Hepatic stellate cell (primary cell): ENCODE measurements around the gene SUSD5.
"Not testable (repeated sequence)": the region's sequence is repeated elsewhere in the genome, so short reads cannot be mapped to it uniquely, and the experiment has no call there.

ENCODE experiments used
- DNase-seq: peaks from one replicate; pipeline ENCODE4 v3.0.0; 2011; ENCODE audit warnings: low spot score

Gene SUSD5

GRCh38 chr3:33194303-33194702 is 24.3 kb downstream of the SUSD5 start:
- DNase-seq = no peak

- DNase-seq = no peak
Measured at GRCh38 chr3:33187368-33187634, 31.3 kb downstream of the SUSD5 start.

- DNase-seq = no peak
Measured at GRCh38 chr3:33186524-33187367, 31.9 kb downstream of the SUSD5 start.

- DNase-seq = no peak
Measured at GRCh38 chr3:33184863-33185262, 33.7 kb downstream of the SUSD5 start.

DNA sequence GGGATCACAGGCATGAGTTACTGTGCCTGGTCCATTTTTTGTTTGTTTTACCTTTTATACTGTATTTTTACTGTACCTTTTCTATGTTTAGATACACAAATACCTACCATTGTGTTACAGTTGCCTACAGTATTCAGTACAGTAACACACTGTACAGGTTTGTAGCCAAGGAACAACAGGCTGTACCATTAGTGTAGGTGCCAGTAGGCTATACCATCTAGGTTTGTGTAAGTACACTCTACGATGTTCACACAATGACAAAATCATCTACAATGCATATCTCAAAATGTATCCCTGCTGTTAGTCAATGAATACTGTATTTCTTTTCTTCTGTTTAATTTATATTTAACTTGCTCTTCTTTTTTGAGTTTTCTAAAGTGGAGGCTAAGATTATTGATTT is 37.0 kb downstream of the SUSD5 start:
- not testable (repeated sequence) for DNase-seq

DNA sequence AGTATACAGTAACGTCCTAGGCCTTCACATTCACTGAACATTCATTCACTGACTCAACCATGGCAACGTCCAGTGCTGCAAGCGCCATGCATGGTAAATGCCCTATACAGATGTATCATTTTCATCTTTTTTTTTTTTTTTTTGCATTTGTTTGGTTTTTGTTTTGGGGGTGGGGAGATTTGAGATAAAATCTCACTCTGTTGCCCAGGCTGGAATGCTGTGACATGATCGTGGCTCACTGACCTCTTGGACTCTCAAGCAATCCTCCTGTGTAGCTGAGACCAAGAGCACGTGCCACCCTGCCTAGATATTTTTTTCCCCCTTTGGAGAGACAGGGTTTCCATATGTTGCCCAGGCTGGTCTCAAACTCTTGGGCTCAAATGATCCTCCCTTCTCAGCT is 37.4 kb downstream of the SUSD5 start:
- DNase-seq = no peak

- DNase-seq = no peak
Measured at GRCh38 chr3:33179132-33179531, 39.5 kb downstream of the SUSD5 start.

DNA sequence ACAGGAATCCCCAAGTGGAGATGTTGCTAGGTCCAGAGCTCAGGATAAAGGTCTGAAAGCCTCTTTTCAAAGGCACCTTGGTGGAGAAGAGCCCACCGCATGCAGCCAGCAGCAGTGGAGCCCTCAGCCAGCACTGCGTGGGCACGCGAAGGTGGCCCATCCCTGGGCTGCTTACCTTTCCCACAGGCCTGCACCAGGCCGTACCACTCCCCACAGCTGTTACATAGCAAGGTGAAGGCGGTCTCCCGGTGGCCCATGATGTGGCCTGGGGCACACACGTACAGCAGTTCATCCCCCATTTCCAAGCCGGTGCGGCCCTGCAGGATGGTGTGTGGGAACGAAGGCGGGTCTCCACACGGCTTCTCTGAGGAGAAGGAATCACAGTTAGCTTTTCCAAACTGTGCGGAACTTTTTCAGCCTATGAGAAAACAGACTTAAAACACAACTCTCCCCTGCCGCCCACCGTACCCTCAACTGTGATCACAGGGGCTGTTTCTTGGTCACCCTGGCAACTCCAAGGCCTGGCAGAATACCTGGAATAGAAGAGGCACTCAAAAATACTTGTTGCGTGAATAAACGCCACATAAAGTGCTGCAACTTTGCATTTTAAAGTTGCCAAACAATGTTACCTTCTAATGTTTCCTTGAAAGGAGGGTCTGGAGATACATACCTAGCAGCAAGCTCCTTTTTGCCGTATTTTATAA is 43.7 kb downstream of the SUSD5 start:
- no peak for DNase-seq

- DNase-seq = no peak
Measured at GRCh38 chr3:33174095-33174494, 44.5 kb downstream of the SUSD5 start.

DNA sequence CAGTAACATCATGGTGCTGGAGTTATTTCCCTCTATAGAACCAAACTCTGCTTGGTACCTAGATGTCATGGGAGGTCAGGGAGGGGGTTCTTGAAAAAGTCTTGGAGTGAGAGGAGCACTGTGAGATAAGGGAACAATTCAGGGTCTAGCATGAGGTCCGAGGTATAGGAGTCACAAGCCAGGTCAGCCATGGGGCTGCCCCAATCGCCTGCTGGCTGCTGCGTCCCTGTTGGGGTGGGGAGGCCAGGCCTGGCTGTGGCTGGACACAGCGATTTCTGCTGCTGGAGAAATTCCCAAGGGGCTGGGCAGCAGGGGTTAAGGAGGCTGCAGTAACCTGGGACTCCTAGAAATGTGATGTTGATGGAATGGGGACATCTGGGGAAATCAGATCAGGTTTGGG is 44.9 kb downstream of the SUSD5 start:
- no peak for DNase-seq

DNA sequence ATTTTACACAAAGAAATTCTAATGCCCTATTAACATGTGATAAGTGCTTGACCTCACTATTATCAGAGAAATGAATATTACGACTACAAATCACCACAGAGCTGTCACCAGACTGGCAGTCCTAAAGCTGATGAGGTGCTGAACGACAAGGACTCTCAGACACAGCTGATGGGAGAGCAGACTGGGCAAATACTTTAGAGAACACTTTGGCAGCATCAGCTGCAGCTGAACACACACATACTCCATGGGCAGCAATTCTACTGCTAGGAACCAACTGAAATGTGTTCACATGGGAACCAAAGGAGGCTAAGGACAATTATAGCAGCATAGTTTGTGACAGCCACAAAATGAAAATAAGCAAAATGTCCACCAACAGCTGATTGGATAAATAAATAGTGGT is 45.5 kb downstream of the SUSD5 start:
- DNase-seq = no peak

DNA sequence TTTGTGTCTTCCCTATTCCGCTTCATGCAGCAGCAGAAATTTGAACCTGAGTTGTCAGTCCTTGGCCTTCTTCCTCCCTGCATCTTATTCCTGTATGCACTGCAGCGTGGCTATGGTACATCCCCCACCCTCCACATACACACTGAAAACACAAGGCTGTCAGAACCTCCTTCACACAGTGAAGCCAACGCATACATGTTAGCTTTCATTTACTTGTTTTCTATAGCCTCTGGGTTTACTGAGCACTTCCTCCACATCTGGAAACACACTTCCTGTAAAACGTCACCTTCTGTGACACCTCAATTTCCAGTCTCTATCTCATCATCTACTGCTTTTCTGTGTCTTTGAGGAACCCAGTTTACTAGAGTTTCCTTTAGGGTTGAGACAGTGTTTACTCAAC is 47.0 kb downstream of the SUSD5 start:
- DNase-seq = no peak

DNA sequence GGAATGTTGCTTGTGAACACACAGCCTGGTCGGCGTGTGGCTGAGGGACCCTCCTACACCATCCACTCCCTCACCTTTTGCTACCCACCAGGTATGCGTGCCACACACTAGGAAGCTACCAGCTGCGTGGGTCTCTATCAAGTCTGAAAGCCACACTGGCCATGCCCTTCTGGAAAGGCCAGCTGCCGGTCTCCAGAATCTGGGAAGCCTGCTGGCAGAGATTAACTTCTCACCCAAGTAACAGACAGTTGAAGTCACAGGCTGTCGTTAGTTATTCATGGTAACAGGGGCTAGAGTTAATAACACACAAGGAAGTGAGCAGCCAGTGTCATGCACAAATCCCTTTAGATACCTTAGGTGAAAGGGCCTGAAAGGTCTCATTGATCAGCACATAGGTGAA is 48.1 kb downstream of the SUSD5 start:
- DNase-seq = no peak

DNA sequence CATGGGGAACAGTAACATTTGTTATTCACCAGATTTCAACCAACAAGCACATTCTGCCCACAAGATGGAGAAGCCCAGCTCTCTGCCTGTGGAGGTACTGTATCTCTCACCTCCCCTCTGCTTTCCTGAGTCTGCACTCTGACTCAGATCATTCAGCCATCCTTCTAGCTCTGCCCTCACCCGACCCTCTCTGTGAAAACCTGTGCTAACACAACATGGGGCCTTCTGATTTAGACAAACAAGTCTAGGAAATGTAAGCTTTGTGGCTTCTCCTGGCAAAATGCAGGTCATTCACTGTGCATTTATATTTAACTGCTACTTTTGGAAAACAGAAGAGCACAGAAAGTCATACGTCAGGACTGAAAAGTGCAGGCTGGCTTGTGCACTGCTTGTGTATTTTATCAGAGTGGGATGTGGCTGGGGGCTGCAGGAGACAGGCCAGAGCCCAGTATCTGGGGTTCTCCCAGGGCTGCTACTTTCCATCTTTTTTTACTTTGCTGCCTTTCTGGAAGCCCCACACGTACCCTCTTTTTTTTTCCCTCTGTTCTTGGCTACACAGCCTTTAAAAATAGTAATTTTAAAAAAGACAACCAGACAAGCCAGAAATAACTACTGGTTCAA is 50.8 kb downstream of the SUSD5 start:
- DNase-seq = no peak

DNA sequence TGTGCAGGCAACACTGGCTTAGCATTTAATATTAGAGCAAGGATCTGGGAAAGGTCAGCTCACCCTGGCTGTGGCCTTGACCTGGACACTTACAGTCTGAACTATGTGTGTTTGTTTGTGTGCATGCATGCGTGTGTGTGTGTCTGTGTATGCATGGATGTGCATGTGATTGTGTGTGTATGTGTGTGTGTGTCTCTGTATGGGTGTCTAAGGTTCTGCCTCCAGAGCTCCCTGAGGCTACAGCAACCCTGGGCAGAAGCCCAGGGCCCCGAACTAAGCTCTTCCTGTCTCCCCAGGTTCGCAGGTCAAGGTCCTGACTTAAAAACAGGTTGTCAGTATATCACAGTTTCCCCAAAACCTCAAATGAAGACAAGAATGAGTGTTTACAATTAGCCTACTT is 51.3 kb downstream of the SUSD5 start:
- DNase-seq = no peak

DNA sequence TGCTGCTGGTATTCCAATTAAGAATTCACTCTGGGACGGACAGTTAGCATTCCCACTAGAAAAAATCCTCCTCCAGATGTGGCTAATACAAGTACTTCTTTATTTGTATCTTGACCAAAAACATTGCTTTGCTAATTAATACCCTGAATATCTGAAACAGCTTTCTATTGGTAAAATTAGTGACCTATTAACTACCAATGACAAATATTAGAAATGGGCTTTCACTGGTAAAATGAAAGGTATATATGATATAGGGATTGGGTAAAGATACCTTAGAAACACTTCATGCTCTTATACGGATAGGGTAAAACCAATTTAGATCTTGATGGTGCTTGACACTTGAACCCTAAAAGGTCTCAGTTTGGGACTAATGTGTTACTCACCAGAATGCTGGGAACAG is 52.5 kb downstream of the SUSD5 start:
- no peak for DNase-seq

GRCh38 chr3:33165372-33165771 is 53.2 kb downstream of the SUSD5 start:
- DNase-seq = no peak

DNA sequence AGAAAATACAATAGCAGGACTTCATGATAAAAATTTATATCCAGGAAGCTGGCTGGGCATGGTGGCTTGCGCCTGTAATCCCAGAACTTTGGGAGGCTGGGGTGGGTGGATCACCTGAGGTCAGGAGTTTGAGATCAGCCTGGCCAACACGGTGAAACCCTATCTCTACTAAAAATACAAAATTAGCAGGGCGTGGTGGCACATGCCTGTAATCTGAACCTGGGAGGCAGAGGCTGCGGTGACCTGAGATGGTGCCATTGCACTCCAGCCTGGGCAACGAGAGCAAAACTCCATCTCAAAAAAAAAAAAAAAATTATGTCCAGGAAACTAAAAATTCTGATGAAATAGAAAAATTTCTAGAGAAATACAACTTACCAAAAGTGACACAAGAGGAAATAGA is 56.0 kb downstream of the SUSD5 start:
- not testable (repeated sequence) for DNase-seq

DNA sequence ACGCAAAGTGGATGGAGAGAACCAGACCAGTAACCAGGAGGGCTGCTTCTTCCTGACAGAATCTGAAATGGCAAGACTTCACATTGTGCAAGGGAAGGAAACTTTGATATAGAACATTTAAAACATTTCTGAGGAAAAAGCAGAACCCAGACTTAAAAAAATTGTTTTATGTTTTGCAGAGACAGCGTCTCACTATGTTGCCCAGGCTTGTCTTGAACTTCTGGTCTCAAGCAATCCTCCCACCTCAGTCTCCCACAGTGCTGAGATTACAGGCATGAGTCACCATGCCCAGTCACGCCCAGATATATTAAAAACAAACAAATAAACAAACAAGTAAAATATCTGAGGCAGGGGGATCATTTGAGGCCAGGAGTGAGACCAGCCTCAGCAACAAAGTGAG is 58.6 kb downstream of the SUSD5 start:
- no peak for DNase-seq

GRCh38 chr3:33159234-33159633 is 59.4 kb downstream of the SUSD5 start:
- DNase-seq = no peak

GRCh38 chr3:33155301-33155700 is 63.3 kb downstream of the SUSD5 start:
- no peak for DNase-seq

DNA sequence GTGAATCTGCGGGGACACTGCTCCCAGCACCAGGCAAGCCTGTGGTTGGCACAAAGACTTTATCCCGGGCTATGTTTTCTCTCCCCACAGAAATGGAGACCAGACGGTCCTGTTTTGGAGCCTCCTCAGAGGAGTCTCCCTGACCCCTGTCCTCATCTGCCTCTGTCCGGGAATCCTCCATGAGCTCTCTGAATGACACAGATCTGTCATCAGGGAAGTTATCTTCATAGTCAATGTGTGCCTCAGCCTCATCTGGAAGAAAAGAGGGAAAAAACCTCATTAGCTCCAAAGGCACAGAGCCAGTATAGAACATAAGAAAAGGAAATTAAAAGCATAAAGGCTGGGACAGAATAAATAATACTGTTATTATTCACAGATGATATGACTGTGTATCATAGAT is 64.8 kb downstream of the SUSD5 start:
- DNase-seq = no peak
